PC-9 (cell line): ENCODE data around the gene C2orf69. TPM values are rescaled to one million over a fixed set of nuclear protein-coding genes. Genes with fewer than 3 reads are reported as not detected.

Experiments used
- BruUV-seq: library from RNA; stranded (reverse); fragments of 400-500 nt; replicated peaks from 2 replicates; lab custom pipeline; 2021; lab: Mats Ljungman, UMichigan
- CTCF ChIA-PET: fragments of 300-600 bp; sonication (Branson Sonifier 250); formaldehyde crosslinking; loops from one replicate; lab custom pipeline; 2022; ENCODE audit warnings: antibody characterized with exemption; lab: Charles Lee
- POLR2A ChIA-PET: fragments of 300-600 bp; sonication (Branson Sonifier 250); formaldehyde crosslinking; loops from one replicate; lab custom pipeline; 2022; ENCODE audit warnings: antibody characterized with exemption; ENCODE audit not compliant: unreplicated experiment; lab: Charles Lee
- DNase-seq, 2 experiments: peaks; one replicate each; pipeline versions ENCODE4 v3.0.0 to v3.0.0-alpha.2; 2015 to 2022; ENCODE audit warnings: mixed read lengths in 1 of 2
- H2AFZ ChIP-seq: fragments of 200-600 bp; sonication (generic); 2 replicates; pipeline ENCODE4 v1.8.1; 2017; ENCODE audit warnings: antibody characterized with exemption
- H3F3A ChIP-seq: fragments of 200-600 bp; sonication (generic); 2 replicates; pipeline ENCODE4 v1.8.1; 2017; ENCODE audit warnings: antibody characterized with exemption, mild to moderate bottlenecking, low read depth; ENCODE audit not compliant: insufficient read depth
- H3K27ac ChIP-seq: fragments of 200-600 bp; sonication (generic); 2 replicates; pipeline ENCODE4 v1.6.1; 2016; ENCODE audit warnings: mixed run types
- H3K27me3 ChIP-seq: fragments of 200-600 bp; sonication (generic); 2 replicates; pipeline ENCODE4 v1.6.1; 2016; ENCODE audit warnings: low read depth, mixed run types; ENCODE audit not compliant: insufficient read depth
- H3K36me3 ChIP-seq: fragments of 200-600 bp; sonication (generic); 2 replicates; pipeline ENCODE4 v1.6.1; 2016; ENCODE audit warnings: low read depth, mixed run types
- H3K4me1 ChIP-seq: fragments of 200-600 bp; sonication (generic); replicated peaks from 2 replicates; pipeline ENCODE4 v1.6.1; 2016; ENCODE audit warnings: mixed run types; ENCODE audit not compliant: insufficient read depth
- H3K4me2 ChIP-seq: fragments of 200-600 bp; sonication (generic); 2 replicates; pipeline ENCODE4 v1.6.1; 2017; ENCODE audit warnings: mixed run types
- H3K4me3 ChIP-seq: fragments of 200-600 bp; sonication (generic); 2 replicates; pipeline ENCODE4 v1.6.1; 2016; ENCODE audit warnings: mixed run types
- H3K79me2 ChIP-seq: fragments of 200-600 bp; sonication (generic); 2 replicates; pipeline ENCODE4 v1.6.1; 2017; ENCODE audit warnings: low read depth, mixed run types
- H3K9me2 ChIP-seq: fragments of 200-600 bp; sonication (generic); 2 replicates; pipeline ENCODE4 v1.8.1; 2017; ENCODE audit warnings: mild to moderate bottlenecking; ENCODE audit not compliant: insufficient read depth
- H3K9me3 ChIP-seq: fragments of 200-600 bp; sonication (generic); 2 replicates; pipeline ENCODE4 v1.8.1; 2016; ENCODE audit warnings: low read depth; ENCODE audit not compliant: insufficient read depth
- H4K20me1 ChIP-seq: fragments of 200-600 bp; sonication (generic); 2 replicates; pipeline ENCODE4 v1.8.1; 2017; ENCODE audit not compliant: insufficient read depth
- EZH2 ChIP-seq: fragments of 200-600 bp; sonication (generic); IDR thresholded peaks from 2 replicates; pipeline ENCODE4 v1.8.0; 2017; ENCODE audit warnings: antibody characterized with exemption, low read depth
- intact Hi-C: fragments of 100-400 bp; cut with micrococcal nuclease; formaldehyde crosslinking; loops from one replicate; pipeline ENCODE4 v1.10.0; 2022; ENCODE audit not compliant: unreplicated experiment
- total RNA-seq: library from RNA; stranded (reverse); gene quantifications from 2 replicates; pipeline ENCODE4 v1.2.3, GENCODE V29; 2021
- TF ChIP-seq, protein P1 (sequence below): fragments of 200-600 bp; sonication (generic); conservative IDR thresholded peaks from 2 replicates; pipeline ENCODE4 v1.6.1; 2017; ENCODE audit warnings: mixed run types, antibody characterized with exemption, mild to moderate bottlenecking, moderate library complexity

The C2orf69 gene
- total RNA-seq, 1 experiment from 2014 or later = 14.1 TPM

- BruUV-seq = no TSS peak
- Histone ChIP-seq H3K4me3 (no peak overlapping the region), H3K4me2 (no peak overlapping the region), H4K20me1 (no peaks in the 10 kb centered on the region), H3K9me2 (no peaks in the 10 kb centered on the region), H3K79me2 (no peaks in the 10 kb centered on the region), H3K4me1 (no peaks in the 10 kb centered on the region), H2AFZ (no peak overlapping the region), H3K27me3 (no peaks in the 10 kb centered on the region), H3K36me3 (no peaks in the 10 kb centered on the region), H3K9me3 (no peaks in the 10 kb centered on the region; the same call in 1 of the 2 replicates), H3F3A (no peaks in the 10 kb centered on the region), H3K27ac (no peak overlapping the region)
- ChIA-PET POLR2A (no interaction called here), CTCF (no interaction called here)
- TF ChIP-seq EZH2 = no peak
- TF ChIP-seq, protein P1, sequence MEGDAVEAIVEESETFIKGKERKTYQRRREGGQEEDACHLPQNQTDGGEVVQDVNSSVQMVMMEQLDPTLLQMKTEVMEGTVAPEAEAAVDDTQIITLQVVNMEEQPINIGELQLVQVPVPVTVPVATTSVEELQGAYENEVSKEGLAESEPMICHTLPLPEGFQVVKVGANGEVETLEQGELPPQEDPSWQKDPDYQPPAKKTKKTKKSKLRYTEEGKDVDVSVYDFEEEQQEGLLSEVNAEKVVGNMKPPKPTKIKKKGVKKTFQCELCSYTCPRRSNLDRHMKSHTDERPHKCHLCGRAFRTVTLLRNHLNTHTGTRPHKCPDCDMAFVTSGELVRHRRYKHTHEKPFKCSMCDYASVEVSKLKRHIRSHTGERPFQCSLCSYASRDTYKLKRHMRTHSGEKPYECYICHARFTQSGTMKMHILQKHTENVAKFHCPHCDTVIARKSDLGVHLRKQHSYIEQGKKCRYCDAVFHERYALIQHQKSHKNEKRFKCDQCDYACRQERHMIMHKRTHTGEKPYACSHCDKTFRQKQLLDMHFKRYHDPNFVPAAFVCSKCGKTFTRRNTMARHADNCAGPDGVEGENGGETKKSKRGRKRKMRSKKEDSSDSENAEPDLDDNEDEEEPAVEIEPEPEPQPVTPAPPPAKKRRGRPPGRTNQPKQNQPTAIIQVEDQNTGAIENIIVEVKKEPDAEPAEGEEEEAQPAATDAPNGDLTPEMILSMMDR = no peak
- intact Hi-C loops = no loop called here
- DNase-seq = no peak
Observed at GRCh38 chr2:199882667-199883066, 28.4 kb upstream of the C2orf69 start.

DNA sequence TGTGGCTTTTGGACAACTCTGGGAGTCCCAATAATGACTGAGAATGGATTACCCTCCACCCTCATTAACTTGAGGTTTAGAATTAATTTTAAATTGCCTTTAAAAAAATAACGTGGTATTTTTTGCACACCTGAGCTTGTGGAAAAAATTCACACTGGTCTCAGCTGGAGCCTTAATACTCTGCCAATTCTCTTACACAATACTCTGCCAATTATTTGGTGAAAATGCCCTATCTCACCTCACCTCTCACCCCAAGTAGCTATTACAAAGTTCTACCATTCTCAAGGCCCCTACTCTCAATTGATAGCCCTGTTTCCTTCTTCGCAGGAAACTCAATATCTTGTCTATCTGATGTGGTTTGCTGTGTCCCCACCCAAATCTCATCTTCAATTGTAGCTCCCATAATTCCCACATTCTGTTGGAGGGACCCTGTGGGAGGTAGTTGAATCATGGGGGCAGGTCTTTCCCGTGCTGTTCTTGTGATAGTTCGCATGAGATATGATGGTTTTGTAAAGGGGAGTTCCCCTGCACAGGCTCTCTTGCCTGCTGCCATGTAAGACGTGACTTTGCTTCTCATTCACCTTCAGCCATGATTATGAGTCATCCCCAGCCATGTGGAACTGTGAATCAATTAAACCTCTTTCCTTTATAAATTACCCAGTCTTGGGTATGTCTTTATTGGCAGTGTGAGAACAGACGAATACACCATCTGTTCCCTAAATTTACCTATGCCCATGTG lies 27.4 kb upstream of the C2orf69 start:
- Histone ChIP-seq H3K4me1 (no peaks in the 10 kb centered on the region), H4K20me1 (no peaks in the 10 kb centered on the region), H3F3A (no peaks in the 10 kb centered on the region), H3K27me3 (no peaks in the 10 kb centered on the region), H3K4me3 (no peak overlapping the region), H3K79me2 (no peaks in the 10 kb centered on the region), H3K36me3 (no peaks in the 10 kb centered on the region), H3K4me2 (no peak overlapping the region), H3K27ac (no peak overlapping the region), H2AFZ (no peak overlapping the region), H3K9me3 (no peaks in the 10 kb centered on the region; the same call in 1 of the 2 replicates), H3K9me2 (no peaks in the 10 kb centered on the region)
- ChIA-PET CTCF (interaction anchor here (0.6 kb wide), 1 partner anchor 1587 kb away, joined by 4 read pairs; no protein-coding TSS in a partner anchor), POLR2A (no interaction called here)
- TF ChIP-seq, protein P1 = no peak
- no peak for TF ChIP-seq EZH2
- intact Hi-C loops = no loop called here
- no peak for DNase-seq
- BruUV-seq = no TSS peak

DNA sequence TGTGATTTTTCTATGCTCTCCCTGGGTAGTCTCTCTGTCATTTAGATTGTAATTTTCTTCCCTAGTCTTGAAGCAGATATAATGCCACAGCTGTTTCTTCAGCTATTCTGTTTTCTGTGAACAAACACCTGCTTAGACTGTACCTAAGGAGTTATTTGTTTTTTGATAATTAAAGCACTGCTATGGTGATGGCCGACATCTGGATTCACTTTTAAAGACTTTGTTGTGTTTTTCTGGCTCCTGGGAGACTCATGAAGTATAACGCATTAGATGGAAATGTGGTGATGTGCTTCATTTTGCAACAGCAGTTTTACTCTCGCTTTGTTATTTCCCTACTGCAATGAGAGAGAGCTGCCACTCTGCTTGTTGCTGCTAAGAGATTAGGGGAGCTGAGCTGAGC lies 15.7 kb upstream of the C2orf69 start:
- intact Hi-C loops = no loop called here
- H3K27me3 ChIP-seq = no peaks in the 10 kb centered on the region
- ChIA-PET CTCF (no interaction called here), POLR2A (no interaction called here)
- H2AFZ ChIP-seq = no peak overlapping the region
- BruUV-seq = no TSS peak
- no peak overlapping the region for H3K27ac ChIP-seq
- H3K9me3 ChIP-seq = no peaks in the 10 kb centered on the region
- H4K20me1 ChIP-seq = no peaks in the 10 kb centered on the region
- DNase-seq = no peak
- no peaks in the 10 kb centered on the region for H3F3A ChIP-seq
- no peaks in the 10 kb centered on the region for H3K4me1 ChIP-seq
- no peak overlapping the region for H3K4me3 ChIP-seq
- no peaks in the 10 kb centered on the region for H3K36me3 ChIP-seq
- no peaks in the 10 kb centered on the region for H3K9me2 ChIP-seq
- H3K4me2 ChIP-seq = no peak overlapping the region
- no peaks in the 10 kb centered on the region for H3K79me2 ChIP-seq
- TF ChIP-seq EZH2 = no peak
- TF ChIP-seq, protein P1 = no peak
